NCI-H526 treated with DMSO at 0.1 percent for 48 hours (cell line): Measurements from ENCODE around the gene SYNJ1.
"Not testable (repeated sequence)": the region's sequence is repeated elsewhere in the genome, so short reads cannot be mapped to it uniquely, and the experiment has no call there.

Source experiments
- DNase-seq: peaks from one replicate; lab custom pipeline; 2025; lab: John Stamatoyannopoulos, UW

Gene SYNJ1

GRCh38 chr21:32727687-32728455, at the start of gene SYNJ1:
Gene SYNJ1, minus strand, starts transcription at chr21:32728013. Its CDS starts 1,118 bp downstream, at chr21:32726895.
- peak; percentile 68 for DNase-seq

GRCh38 chr21:32777269-32777668, 49.5 kb upstream of the SYNJ1 start:
- no peak for DNase-seq

GRCh38 chr21:32776743-32777142, 48.9 kb upstream of the SYNJ1 start:
- DNase-seq = no peak

- DNase-seq = not testable (repeated sequence)
Measured at GRCh38 chr21:32773048-32773344, 45.2 kb upstream of the SYNJ1 start.

- DNase-seq = peak; percentile 9
Measured at GRCh38 chr21:32772281-32773047, 44.7 kb upstream of the SYNJ1 start.

GRCh38 chr21:32770871-32771523, 43.2 kb upstream of the SYNJ1 start:
- peak; percentile 52 for DNase-seq

- DNase-seq = no peak
Measured at GRCh38 chr21:32768530-32768929, 40.7 kb upstream of the SYNJ1 start.

GRCh38 chr21:32765058-32765457, 37.2 kb upstream of the SYNJ1 start:
- no peak for DNase-seq

GRCh38 chr21:32764186-32764585, 36.4 kb upstream of the SYNJ1 start:
- DNase-seq = no peak

GRCh38 chr21:32757804-32758203, 30.0 kb upstream of the SYNJ1 start:
- no peak for DNase-seq

- no peak for DNase-seq
Measured at GRCh38 chr21:32756096-32756495, 28.3 kb upstream of the SYNJ1 start.

GRCh38 chr21:32753818-32754585, 26.2 kb upstream of the SYNJ1 start:
- DNase-seq = peak; percentile 81

- DNase-seq = no peak
Measured at GRCh38 chr21:32750405-32750804, 22.6 kb upstream of the SYNJ1 start.

- no peak for DNase-seq
Measured at GRCh38 chr21:32749662-32750061, 21.8 kb upstream of the SYNJ1 start.

GRCh38 chr21:32748529-32748928, 20.7 kb upstream of the SYNJ1 start:
- no peak for DNase-seq

- DNase-seq = no peak
Measured at GRCh38 chr21:32747396-32747795, 19.6 kb upstream of the SYNJ1 start.

GRCh38 chr21:32746711-32747110, 18.9 kb upstream of the SYNJ1 start:
- not testable (repeated sequence) for DNase-seq

GRCh38 chr21:32742396-32742795, 14.6 kb upstream of the SYNJ1 start:
- DNase-seq = no peak

GRCh38 chr21:32741336-32741735, 13.5 kb upstream of the SYNJ1 start:
- no peak for DNase-seq

GRCh38 chr21:32739946-32740345, 12.1 kb upstream of the SYNJ1 start:
- DNase-seq = no peak

- not testable (repeated sequence) for DNase-seq
Measured at GRCh38 chr21:32736083-32736482, 8.3 kb upstream of the SYNJ1 start.

- DNase-seq = no peak
Measured at GRCh38 chr21:32735524-32735923, 7.7 kb upstream of the SYNJ1 start.
